Fibroblast of peridontal ligament (primary cell): Measurements from ENCODE around the gene SORBS1.

Experiments used
- DNase-seq: peaks from one replicate; pipeline ENCODE4 v3.0.0-alpha.2; 2010; ENCODE audit errors: extremely low read depth

Gene SORBS1

DNA sequence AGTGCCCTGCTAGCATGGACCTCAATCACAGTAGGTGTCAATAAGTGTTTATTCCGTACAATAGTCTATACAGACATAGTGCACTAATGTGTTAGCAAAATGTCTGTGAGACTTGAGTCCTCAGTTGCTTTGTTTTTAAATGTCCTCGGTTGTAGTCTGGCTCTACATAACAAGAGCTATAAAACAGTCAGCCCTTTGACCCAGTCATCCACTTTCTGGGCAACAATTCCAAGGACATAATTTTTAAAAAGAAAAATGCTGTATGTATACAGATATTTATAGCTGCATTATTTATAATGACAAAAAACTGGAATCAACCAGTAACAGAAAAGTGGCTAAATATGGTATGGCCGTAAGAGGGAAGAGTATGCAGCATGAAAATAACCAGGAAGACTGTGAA is 267.5 kb downstream of the SORBS1 start:
- DNase-seq, result no peak

DNA sequence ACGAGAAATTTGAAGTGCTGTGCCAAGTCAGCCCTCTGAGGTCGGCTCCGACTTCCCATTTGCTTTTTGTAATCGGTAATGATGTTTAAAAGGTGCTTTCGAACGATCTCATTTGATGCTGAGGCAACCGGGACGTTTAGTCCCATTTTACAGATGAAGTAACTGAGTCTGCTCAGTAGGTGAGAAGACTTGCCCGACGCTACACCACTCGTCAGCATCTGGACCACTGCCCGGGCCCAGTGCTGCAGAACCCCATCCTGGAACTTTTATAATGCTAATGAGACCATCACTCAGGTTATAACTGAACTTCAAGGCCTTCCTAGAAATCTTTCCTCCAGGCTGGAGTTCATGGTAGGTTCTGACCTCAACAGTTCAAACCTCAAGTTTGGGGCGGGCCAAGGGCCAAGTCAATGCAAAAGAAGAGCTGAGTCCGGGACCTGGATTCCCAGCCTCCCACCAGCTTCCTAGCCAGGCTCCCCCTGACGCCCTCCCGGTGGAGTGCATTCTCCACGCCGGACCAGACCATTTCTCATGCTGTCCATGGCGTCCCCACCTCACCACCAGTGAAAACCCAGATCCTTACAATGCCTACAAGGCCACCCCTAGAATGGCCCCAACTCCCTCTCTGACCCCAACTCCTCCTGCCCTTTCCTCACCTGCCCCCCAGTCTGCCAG is 269.7 kb downstream of the SORBS1 start:
- no peak for DNase-seq

DNA sequence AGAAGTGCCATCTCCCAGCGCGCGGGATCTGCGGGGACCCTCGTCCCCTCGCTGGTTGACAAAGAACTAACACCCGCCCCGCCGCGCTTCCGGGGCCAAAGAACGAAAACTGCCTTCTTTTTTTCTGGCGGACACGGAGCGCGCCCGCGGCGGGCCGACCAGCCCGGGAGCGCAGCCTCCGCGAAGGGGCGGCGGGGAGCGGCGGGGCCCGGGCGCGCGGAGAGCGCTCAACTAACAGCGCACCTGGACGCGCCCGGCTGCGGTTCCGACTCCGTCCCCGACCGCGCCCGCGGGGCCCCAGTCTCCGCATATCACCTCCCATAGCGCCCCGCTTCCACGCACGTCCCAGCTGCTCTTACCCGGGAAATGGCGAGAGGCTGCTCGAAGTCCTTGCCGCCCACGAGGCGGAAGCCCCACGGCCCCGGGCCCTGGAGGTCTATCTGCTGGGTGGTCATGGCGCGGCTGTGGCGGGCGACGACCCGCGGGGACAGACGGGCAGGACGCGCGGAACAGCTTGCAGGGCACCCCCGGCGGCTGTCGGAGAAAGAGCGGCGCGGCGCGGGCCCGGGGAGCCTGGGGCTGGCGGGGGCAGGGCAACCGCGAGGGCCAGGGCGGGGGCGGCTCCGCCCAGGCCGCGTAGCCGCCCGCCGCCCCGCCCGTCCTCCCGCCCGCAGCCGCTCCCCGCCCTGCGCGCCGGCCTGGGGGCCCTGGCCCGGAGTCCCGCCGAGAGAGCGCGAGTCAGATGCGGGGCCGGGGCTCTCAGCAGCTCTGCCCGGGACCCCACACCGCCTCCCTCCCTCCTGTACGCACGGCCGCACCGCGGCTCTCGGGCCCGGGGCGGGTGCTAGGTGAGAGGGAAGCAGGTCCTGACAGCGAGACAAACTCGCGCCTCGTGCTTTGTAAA is 270.5 kb downstream of the SORBS1 start, which contains the start of gene PDLIM1:
Gene PDLIM1, minus strand, starts transcription at position 543 of the 904 bp plus-strand sequence. Its CDS starts 88 bp downstream, at position 455.
- DNase-seq, result peak; percentile 34

DNA sequence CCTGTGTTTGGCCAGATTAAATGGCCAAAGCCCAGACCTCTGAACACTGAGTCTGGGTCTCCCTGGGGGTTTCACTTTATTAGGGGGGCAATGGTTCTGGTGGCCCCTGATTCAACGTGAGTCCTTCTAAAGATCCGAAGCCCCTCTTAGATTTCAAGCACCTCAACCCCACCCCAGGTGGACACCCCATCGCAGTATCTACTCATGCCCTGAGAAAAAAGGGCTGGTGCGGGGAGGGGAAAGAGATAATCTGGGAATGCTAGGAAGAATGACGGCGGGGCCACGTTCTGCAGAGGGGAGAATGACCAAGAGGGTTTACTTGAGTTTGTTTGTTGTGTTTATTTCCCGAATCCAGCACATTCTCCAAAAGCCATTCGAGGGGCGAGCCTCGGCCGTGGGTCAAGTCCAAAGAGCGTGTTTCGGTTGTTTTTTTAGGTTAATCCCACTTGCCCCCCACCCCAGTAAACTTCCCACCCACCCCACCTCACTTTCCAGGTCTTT is 271.2 kb downstream of the SORBS1 start:
- no peak for DNase-seq

DNA sequence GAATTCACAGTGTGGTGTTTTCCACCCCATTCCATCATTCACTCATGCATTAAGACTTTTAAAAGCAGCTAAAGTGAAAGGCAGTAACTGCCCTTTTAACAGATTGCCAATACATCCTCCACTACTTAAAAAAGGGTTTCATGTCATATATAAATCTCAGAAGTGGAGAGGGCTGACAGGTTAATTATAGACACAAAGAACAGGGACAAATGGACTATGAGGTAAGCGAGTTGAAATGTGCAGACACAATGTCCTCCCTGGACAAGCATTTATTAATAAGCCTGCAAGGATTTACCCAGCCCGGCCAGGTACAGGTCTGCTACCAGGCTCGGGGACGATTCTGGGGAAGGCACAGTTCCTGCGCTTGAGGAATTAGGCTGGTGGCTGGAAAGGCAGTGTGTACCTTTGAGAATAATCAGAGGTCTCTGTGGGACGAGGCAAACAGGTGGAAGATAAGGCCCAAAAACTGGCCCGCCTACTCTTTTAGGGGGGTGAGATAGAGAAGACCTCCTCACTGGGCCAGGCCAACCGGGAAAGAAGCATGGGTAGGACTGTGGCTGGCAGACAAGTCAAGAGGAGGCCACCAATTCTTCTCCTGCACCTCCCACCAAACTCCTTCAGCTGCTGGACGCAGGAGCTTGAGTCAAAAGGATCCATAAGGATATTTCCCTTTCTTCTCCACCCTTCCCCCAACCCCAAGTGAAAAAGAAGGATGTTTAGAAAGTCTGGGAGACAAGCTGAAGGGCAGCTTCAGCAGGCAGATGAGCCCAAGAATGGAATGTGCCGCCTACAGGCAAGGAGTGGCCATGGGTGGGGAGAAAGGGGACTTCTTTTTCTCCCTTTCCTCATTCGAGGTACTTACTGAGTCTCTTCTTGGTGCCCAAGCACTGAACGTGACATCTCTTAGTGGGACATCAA is 271.9 kb downstream of the SORBS1 start:
- DNase-seq, result no peak

DNA sequence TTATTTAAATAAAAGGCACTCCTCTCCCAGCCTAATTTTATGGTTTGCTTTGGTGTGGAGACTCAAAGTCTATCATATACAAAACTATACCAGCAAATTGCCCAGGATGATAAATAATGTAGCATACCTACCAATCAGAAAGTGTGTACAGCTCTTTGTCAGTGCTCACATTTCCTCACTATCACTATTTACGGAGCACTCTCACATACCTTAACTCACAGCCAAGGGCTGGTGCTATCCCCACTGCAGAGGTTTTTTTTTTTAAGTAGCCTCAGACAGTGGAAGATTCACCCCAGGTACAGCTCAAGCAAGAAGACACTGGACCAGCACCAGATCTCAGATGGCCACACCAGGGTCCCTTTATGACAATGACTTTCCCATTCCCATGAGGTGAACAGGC is 272.9 kb downstream of the SORBS1 start:
- DNase-seq, result no peak

DNA sequence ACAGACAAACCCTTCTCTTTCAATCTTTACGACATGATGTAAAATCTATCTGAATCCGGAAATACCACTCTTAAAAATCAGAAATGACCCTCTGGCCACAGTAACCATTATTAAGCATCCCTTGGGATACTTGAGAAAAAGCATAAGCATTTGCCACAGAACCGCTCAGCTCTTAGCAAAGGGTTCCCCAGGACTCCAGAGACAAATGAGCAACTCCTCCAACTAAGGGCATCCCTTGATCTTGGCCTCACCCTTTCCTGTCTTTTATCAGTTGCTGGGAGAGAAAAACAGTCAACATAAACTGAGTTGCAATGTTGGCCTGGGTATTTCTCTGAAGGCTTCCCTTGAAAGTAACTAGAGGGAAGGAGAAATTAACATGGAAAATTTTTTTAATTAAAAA is 273.9 kb downstream of the SORBS1 start:
- peak; percentile 40 for DNase-seq

DNA sequence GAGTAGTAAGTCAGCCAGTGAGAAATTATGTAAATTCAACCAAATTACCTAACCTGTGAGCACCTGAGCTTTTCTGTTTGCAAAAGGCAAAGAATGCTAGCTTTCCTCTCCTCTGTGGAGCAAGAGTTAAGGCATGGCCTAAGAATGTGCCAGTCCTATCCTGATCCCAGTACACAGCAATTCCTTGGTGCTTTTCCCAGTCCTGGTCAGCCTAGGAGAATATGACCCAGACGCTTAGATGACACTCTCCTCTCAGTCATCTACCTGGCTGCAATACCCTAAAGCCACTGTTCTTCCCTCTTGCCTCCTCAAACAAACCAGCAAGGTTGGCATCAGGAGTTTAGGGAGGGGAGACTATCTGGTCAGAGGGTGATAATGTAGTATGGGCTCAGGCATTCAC is 274.5 kb downstream of the SORBS1 start:
- DNase-seq, result no peak

DNA sequence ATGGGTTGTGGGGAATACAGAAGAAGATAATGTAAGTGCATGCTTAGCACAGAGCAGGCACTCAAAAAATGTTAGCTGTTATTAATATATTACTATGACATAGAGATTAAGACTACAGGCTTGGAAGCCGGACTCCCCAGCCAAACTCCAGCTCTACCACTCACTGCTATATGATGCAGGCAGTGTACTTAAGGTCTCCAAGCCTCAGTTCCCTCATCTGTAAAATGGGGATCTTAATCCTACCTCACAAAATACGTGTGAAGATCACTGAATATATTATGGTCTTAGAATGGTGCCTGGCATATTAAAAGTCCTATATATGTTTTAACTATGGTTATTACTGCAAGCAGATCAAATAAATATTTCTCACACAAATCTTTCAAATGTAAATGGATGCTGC is 275.6 kb downstream of the SORBS1 start:
- no peak for DNase-seq

DNA sequence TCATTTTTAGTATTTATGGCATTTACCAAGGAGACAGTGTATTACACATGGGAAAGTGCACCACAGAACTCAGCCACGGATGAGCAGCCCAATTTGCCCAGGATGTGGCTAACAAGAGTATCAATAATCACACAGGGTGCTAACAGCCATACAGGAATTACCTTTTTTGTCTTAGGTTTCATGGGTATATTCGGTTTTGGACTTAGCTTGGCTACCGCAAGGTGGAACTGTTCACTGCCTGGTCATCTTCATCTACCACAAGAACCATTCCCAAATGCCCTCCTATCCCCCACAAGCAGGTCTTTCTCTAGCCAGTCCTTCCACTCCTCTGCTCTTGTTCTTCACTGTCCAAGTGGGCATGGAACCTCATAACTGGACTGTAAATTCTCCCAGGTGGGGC is 276.4 kb downstream of the SORBS1 start:
- no peak for DNase-seq

DNA sequence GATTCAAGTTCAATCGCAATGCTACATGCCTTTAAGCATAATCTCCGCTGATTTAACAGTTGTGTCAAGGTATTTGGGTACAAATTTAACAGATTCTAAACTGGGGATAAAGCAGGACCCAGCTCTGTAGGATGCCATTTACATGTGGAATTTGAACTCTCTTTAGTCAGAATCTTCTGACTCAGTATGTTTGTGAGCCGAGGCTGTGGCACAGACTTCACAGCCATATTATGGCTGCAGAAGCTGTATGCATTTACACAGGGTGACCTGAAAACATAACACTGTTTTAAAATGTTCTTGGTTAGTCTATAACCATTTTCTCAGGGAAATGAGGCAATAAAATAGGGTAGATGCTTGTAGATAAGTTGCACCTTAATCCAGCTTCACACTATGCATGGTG is 279.1 kb downstream of the SORBS1 start:
- DNase-seq, result peak; percentile 30

DNA sequence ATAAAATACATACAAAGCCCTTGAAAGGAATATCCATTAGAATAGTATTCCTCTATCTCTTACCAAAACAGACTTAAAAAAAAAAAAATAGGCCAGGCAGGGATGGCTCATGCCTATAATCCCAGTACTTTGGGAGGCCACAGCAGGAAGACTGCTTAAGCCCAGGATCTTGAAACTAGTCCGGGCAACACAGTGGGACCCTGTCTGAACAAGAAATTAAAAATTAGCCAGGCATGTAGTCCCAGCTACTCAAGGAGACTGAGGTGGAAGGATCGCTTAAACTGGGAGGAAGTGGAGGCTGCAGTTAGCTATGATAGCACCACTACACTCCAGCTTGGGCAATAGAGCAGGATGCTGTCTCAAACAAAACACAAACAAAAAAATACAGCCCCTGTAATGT is 280.0 kb downstream of the SORBS1 start:
- DNase-seq, result no peak

DNA sequence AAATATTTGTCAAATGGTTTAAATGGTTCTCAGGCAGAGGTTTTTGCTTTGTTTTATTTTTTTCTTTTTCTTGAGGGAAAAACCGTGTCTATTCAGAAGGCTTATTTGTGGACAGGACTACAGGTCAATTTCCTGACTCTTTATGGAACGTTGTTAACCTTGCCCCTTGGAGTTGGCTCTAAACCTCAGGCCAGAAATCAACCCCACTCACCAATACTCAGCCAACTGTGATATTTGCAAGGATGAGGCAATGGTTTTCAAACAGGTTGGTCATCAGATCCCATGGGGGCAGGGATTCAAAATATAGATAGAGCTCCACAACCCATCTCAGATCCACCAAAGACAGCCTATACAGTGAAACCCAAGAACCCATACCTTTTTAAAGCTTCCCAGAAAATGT is 280.5 kb downstream of the SORBS1 start:
- no peak for DNase-seq

DNA sequence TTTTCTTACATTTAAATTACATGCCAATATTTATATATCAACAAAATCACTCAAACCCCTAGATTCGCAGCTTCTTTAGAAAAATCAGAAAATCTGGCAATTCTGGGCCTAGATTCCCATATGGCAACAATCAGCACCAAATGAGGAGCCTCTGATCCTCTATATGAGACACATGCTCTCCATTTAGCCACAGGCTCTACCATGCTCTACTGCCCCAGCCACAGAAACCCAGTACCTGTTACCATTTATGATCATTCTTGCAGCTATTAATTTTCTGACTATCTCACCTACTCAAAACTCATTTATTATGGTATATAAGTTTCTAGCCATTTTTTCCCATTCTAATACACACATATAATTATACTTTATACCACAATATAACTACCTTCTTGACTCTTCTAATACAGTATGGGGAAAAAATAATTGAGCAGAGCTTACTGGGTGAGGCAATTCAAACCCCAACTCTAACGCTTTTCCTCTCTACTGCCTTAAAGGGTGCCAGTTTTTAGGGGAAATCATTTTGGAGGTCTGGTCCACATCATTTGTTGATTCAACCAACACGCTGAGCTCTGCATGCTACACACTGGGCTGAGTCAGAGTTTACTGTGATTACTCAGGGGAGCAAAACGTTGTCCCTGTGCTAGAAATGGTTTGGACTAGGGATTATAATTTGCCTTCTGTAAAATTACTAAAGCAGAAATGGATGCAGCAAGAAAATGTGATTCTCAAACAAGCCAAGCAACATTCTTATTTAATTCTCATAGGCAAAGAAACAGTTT is 281.9 kb downstream of the SORBS1 start:
- DNase-seq, result peak; percentile 76

DNA sequence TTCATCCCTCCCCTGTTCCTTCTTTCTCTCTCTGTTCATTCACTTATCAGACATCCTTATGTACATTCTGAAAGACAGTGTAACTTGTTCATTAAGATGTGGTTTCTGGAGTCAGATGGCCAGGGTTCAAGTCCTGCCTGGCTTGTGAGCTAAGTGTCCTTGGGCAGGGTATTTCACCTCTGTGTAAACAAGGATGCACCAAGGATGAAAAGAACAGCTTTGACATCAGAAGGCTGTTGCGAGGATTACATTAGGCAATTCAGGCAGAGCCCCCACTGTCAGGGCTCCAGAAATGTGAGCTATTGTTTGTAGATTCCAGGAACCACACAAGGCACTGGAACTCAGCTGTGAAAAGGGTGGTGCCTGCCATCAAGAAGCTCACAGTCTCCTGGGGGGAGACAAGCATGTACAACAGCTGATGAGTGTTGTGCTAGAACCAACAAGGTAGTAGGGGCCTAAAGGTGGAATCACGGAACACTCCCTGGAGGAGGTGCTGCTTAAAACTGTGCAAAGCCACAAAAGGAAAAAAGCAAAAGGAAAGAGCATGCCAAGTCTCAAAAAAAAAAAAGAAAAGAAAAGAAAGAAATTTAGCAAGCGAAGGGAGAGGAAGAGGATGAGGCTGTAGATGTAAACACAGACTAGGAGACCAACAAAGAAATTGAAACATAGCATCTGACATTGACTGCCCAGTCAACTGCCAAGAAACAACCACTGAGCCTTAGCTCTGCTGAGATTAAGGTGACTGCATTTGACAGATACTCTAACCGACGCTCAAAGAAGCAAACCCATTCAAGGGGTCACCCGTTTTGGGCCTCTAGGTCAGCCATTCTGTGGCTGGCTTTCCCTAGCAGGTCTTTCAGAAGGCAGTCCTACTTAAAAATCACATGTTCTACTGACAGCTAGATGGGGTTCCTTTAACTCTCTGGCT is 282.8 kb downstream of the SORBS1 start:
- peak; percentile 79 for DNase-seq

DNA sequence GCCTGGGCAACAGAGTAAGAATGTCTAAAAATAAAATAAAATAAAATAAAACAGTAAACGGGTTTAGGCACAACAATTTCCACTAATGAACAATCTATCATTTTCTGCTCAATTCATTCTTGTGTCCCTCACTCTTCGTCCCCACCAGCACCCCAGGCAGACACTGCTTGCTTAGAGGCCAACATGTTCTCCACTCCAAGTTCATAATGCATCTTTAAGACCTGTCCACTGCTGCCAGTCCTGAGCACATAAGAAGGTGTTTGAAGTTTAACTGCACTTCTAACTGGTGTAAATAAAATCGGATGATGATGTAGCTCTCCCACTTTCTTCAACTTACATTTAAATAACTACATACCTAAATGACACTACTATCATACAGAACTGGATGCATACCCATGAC is 283.6 kb downstream of the SORBS1 start:
- DNase-seq, result no peak

DNA sequence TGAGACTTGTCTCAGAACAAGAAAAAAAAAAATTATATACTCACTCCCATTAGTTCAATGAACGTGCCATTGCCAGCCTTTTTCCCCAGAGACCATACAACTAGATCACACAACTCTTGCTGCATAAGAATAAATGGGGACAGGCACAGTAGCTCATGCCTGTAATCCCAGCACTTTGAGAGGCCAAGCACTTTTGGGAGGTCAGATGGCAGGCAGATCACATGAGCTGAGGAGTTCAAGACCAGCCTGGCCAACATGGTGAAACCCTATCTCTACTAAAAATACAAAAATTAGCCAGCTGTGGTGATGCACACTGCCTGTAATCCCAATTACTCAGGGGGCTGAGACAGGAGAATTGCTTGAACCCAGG is 284.0 kb downstream of the SORBS1 start:
- peak; percentile 43 for DNase-seq

DNA sequence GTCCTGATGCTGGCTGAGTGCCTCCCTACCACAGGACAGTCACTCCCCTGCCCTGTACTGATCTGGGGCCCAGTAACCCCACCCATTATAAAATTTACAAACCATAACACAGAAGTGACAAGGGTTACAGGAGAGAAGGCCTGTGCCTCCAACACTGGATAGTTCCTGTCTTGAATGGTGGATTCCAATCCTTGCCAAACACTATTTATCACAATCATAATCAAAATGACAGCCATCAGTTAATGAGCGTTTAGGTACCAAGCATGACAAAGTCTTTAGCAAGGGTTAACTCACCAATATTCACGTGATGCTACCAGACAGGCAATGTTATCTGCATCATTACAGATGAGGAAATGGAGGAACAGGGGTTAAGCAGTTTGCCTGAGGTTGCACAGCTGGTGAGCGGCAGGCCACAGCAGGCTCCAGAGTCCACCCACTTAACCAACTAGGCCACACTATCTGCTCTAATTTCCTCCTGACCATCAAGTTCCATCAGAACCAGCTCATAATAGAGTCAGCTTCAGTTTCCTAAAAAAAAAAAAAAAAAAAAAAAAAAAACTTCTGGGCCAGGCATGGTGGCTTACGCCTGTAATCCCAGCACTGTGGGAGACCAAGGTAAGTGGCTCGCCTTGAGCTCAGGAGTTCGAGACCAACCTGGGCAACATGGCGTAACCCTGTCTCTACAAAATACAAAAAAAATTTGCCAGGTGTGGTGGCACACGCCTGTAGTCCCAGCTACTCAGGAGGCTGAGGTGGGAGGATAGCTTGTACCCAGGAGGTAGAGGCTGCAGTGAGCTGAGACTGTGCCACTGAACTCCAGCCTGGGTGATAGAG is 284.6 kb downstream of the SORBS1 start:
- DNase-seq, result no peak

DNA sequence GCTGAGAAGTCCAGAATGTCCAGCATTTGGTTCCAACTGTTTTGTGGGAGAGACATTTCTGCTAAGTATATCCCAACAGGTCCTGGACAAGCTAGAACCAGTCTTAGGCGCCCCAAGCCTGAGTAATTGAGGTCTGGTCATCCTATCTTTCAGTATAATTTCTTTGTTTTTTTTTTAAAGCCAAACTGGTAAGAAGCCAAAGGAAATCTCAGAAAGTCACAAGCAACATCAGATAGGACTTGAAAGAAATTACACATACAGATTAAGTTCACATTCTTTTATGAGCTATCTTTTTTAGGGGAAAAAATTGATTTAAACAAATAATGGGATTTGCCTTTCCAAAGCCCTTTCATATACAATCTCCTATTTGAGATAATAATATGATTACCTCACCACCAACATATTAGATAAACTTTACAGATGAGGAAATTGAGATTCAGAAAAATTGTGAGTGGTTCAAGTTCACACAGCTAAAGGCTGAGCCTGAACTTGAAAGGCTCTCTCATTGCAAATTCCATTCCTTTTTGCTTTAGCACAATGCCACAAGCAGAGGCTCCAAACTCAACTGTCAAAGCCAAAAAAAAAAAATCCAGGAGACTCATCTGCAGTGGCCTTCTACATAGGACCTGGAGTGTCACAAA is 285.3 kb downstream of the SORBS1 start:
- DNase-seq, result peak; percentile 76
